HepG2 (cell line): ENCODE measurements around the gene GNPAT. TPM values are rescaled to one million over a fixed set of nuclear protein-coding genes. Genes with fewer than 3 reads are reported as not detected.

Experiments
- AKNA ChIP-seq: sonication (generic); formaldehyde crosslinking; IDR thresholded peaks from 2 replicates; pipeline ENCODE4 v1.4.0; 2020; ENCODE audit warnings: missing genetic modification reagents, borderline replicate concordance
- HHEX ChIP-seq: IDR thresholded peaks from 2 replicates; pipeline ENCODE4 v1.6.1; 2016; ENCODE audit warnings: control low read depth
- RAD51 ChIP-seq: fragments of 450-650 bp; IDR thresholded peaks from 2 replicates; pipeline ENCODE4 v1.6.1; 2016; ENCODE audit warnings: borderline replicate concordance
- SRSF9 ChIP-seq: fragments of 200-400 bp; formaldehyde crosslinking; IDR thresholded peaks from 2 replicates; pipeline ENCODE4 v1.6.1; 2018; ENCODE audit warnings: borderline replicate concordance, mild to moderate bottlenecking, low read depth, low read length; ENCODE audit not compliant: insufficient read depth, poor library complexity, severe bottlenecking
- polyA plus RNA-seq, 8 experiments: library from polyadenylated mRNA; depleted of rRNA in 3 of 8; stranded (reverse) in 7 of 8; unstranded in 1 of 8; fragments of >200 nt; fragmentation: Illumina TruSeq in 4 of 8; extraction: Trizol in 4 of 8; gene quantifications; 2 replicates each; pipeline versions ENCODE4 v1.2.1 to v1.2.3, GENCODE V29; 2011 to 2016; ENCODE audit warnings: low read depth in 4 of 8, missing spikeins in 1 of 8, mixed read lengths in 1 of 8; ENCODE audit not compliant: insufficient read depth in 1 of 8
- total RNA-seq, 5 experiments: library from RNA; depleted of rRNA; stranded (reverse); fragments of >200 nt; fragmentation: Illumina TruSeq; extraction: Trizol; gene quantifications; 2 replicates each; pipeline ENCODE4 v1.2.3, GENCODE V29; 2016; ENCODE audit warnings: low read depth in 1 of 5
- TF ChIP-seq, protein P1 (sequence below): sonication (generic); formaldehyde crosslinking; conservative IDR thresholded peaks from 2 replicates; pipeline ENCODE4 v1.4.0; 2020; ENCODE audit warnings: missing genetic modification reagents
- TF ChIP-seq, protein P2 (sequence below): sonication (generic); formaldehyde crosslinking; IDR thresholded peaks from 2 replicates; pipeline ENCODE4 v1.5.0; 2020; ENCODE audit warnings: mild to moderate bottlenecking, missing genetic modification reagents, borderline replicate concordance

GNPAT gene
- total and polyA plus RNA-seq, 2 of the 13 experiments (the other 11 are each of a cell fraction or from before 2014, with no cell fraction given) = 58.3 to 114 TPM

- TF ChIP-seq AKNA (CRISPR knock-in tag) (no peak), HHEX (CRISPR knock-in tag) (no peak), RAD51 (no peak), SRSF9 (no peak)
- TF ChIP-seq, protein P1, sequence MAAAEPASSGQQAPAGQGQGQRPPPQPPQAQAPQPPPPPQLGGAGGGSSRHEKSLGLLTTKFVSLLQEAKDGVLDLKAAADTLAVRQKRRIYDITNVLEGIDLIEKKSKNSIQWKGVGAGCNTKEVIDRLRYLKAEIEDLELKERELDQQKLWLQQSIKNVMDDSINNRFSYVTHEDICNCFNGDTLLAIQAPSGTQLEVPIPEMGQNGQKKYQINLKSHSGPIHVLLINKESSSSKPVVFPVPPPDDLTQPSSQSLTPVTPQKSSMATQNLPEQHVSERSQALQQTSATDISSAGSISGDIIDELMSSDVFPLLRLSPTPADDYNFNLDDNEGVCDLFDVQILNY (CRISPR knock-in tag) = no peak
- TF ChIP-seq, protein P2, sequence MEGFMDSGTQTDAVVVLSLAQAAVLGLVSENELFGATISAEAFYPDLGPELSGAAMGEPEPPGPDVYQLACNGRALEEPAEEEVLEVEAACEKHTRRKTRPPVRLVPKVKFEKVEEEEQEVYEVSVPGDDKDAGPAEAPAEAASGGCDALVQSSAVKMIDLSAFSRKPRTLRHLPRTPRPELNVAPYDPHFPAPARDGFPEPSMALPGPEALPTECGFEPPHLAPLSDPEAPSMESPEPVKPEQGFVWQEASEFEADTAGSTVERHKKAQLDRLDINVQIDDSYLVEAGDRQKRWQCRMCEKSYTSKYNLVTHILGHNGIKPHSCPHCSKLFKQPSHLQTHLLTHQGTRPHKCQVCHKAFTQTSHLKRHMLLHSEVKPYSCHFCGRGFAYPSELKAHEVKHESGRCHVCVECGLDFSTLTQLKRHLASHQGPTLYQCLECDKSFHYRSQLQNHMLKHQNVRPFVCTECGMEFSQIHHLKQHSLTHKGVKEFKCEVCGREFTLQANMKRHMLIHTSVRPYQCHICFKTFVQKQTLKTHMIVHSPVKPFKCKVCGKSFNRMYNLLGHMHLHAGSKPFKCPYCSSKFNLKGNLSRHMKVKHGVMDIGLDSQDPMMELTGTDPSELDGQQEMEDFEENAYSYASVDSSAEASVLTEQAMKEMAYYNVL = no peak
- TF ChIP-seq, all 625 proteins: peak for 0
These were observed 69.5 kb downstream of the GNPAT start (continued) for GRCh38 chr1:231310391-231310934.
